ENCODE measurements around the gene KDM7A. TPM values are rescaled to one million over a fixed set of nuclear protein-coding genes. Genes with fewer than 3 reads are reported as not detected.

Gene KDM7A
- total and polyA plus RNA-seq, 9 of the 15 experiments (the other 6 are each of a cell fraction or from before 2014, with no cell fraction given) = 0.90 to 8.4 (median 7.0) TPM

DNA sequence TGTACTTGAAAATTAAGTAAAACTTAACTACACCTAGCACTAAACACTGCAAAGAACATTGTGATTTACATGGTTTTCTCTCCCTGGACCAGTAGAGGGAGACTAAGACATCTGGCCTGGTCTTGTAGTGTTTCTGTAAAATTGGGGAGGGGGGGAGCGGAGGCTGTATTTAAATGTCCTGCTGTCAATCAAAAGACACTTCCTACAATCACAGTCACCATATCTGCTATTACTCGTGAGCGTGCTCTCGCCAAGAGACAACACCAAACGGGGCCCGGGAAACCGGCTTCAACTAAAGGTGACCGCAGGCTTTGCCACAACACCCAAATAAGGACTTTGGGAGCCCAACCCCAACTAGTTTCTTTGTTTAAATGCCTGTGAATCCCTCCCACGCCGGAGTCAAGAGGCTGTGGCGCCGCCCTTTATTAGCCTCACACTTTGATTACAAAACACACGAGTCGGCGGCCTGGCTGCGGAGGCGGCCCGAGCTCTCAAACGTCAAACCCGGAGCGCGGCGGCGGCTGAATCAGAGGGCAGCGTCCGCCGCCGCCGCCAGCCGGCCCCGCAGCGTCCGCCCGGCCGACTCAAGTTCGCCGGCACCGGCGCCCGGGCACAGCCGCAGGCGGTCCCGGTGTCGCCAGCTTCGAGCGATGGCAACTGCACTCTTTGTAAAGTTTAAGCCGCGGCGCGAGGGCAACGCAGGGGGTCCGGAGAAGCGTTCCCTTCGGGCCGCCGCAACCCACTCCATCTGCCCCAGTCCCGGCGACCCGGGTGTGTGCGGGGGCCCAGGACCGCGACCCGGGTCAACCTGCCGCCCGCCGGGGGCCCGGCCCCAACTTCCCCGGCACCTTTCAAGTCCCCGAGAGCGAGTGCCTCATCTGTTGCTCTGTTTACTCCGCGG lies 1.3 kb downstream of the KDM7A start (continued):
- TF ChIP-seq, protein P1, sequence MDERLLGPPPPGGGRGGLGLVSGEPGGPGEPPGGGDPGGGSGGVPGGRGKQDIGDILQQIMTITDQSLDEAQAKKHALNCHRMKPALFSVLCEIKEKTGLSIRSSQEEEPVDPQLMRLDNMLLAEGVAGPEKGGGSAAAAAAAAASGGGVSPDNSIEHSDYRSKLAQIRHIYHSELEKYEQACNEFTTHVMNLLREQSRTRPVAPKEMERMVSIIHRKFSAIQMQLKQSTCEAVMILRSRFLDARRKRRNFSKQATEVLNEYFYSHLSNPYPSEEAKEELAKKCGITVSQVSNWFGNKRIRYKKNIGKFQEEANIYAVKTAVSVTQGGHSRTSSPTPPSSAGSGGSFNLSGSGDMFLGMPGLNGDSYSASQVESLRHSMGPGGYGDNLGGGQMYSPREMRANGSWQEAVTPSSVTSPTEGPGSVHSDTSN (CRISPR knock-in tag; IDR thresholded peaks at IDR 0.05; ENCODE audit: low read depth) = peak; percentile 92
- TF ChIP-seq, protein P1 (tag; conservative IDR thresholded peaks at IDR 0.05; ENCODE audit: low read depth) = peak; percentile 99
- TF ChIP-seq, protein P2, sequence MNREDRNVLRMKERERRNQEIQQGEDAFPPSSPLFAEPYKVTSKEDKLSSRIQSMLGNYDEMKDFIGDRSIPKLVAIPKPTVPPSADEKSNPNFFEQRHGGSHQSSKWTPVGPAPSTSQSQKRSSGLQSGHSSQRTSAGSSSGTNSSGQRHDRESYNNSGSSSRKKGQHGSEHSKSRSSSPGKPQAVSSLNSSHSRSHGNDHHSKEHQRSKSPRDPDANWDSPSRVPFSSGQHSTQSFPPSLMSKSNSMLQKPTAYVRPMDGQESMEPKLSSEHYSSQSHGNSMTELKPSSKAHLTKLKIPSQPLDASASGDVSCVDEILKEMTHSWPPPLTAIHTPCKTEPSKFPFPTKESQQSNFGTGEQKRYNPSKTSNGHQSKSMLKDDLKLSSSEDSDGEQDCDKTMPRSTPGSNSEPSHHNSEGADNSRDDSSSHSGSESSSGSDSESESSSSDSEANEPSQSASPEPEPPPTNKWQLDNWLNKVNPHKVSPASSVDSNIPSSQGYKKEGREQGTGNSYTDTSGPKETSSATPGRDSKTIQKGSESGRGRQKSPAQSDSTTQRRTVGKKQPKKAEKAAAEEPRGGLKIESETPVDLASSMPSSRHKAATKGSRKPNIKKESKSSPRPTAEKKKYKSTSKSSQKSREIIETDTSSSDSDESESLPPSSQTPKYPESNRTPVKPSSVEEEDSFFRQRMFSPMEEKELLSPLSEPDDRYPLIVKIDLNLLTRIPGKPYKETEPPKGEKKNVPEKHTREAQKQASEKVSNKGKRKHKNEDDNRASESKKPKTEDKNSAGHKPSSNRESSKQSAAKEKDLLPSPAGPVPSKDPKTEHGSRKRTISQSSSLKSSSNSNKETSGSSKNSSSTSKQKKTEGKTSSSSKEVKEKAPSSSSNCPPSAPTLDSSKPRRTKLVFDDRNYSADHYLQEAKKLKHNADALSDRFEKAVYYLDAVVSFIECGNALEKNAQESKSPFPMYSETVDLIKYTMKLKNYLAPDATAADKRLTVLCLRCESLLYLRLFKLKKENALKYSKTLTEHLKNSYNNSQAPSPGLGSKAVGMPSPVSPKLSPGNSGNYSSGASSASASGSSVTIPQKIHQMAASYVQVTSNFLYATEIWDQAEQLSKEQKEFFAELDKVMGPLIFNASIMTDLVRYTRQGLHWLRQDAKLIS (CRISPR knock-in tag; IDR thresholded peaks at IDR 0.05) = 0 out of 2 replicates have a peak, but pooled peaks have one; percentile 13
- TF ChIP-seq MEF2A (IDR thresholded peaks at IDR 0.05; ENCODE audit: control insufficient read depth, low read depth, low read length) = no peak
- peak; percentile 73 for TF ChIP-seq MYC (IDR thresholded peaks at IDR 0.05; ENCODE audit: low read depth, low read length)
- TF ChIP-seq MYC (CRISPR knock-in tag; IDR thresholded peaks at IDR 0.05; ENCODE audit: borderline replicate concordance, low read depth) = no peak
- TF ChIP-seq RFX7 (CRISPR knock-in tag; IDR thresholded peaks at IDR 0.05) = no peak
- no peak for TF ChIP-seq ZFP30 (CRISPR knock-in tag; IDR thresholded peaks at IDR 0.05; ENCODE audit: borderline replicate concordance)
- TF ChIP-seq, protein P3, sequence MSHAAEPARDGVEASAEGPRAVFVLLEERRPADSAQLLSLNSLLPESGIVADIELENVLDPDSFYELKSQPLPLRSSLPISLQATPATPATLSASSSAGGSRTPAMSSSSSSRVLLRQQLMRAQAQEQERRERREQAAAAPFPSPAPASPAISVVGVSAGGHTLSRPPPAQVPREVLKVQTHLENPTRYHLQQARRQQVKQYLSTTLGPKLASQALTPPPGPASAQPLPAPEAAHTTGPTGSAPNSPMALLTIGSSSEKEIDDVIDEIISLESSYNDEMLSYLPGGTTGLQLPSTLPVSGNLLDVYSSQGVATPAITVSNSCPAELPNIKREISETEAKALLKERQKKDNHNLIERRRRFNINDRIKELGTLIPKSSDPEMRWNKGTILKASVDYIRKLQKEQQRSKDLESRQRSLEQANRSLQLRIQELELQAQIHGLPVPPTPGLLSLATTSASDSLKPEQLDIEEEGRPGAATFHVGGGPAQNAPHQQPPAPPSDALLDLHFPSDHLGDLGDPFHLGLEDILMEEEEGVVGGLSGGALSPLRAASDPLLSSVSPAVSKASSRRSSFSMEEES (CRISPR knock-in tag; IDR thresholded peaks at IDR 0.05) = no peak
- TF ChIP-seq TAF1 (IDR thresholded peaks at IDR 0.05; ENCODE audit: control insufficient read depth, extremely low read depth, insufficient read depth, low read length, severe bottlenecking) = peak; percentile 39
- peak; percentile 96 for TF ChIP-seq ZBTB1 (CRISPR knock-in tag; IDR thresholded peaks at IDR 0.05; ENCODE audit: borderline replicate concordance, low read depth)
- no peak for TF ChIP-seq POLR2B (IDR thresholded peaks at IDR 0.05; ENCODE audit: low read depth, partially characterized antibody)
- no peak for TF ChIP-seq SRSF1 (IDR thresholded peaks at IDR 0.05; ENCODE audit: low read depth, low read length)
- peak; percentile 42; the same call in 1 of the 2 replicates for TF ChIP-seq MTA1 (IDR thresholded peaks at IDR 0.05; ENCODE audit: borderline replicate concordance)
- no peak for TF ChIP-seq PTBP1 (IDR thresholded peaks at IDR 0.05; ENCODE audit: low read depth, low read length)
- TF ChIP-seq PTRF (tag; IDR thresholded peaks at IDR 0.05) = no peak
- TF ChIP-seq, protein P4, sequence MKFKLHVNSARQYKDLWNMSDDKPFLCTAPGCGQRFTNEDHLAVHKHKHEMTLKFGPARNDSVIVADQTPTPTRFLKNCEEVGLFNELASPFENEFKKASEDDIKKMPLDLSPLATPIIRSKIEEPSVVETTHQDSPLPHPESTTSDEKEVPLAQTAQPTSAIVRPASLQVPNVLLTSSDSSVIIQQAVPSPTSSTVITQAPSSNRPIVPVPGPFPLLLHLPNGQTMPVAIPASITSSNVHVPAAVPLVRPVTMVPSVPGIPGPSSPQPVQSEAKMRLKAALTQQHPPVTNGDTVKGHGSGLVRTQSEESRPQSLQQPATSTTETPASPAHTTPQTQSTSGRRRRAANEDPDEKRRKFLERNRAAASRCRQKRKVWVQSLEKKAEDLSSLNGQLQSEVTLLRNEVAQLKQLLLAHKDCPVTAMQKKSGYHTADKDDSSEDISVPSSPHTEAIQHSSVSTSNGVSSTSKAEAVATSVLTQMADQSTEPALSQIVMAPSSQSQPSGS (CRISPR knock-in tag; IDR thresholded peaks at IDR 0.05) = no peak

All from K562 (cell line).